ENCODE results near the gene FSHR. TPM values are rescaled to one million over a fixed set of nuclear protein-coding genes. Genes with fewer than 3 reads are reported as not detected.

The FSHR gene
- total RNA-seq, 1 experiment from 2014 or later = not detected

DNA sequence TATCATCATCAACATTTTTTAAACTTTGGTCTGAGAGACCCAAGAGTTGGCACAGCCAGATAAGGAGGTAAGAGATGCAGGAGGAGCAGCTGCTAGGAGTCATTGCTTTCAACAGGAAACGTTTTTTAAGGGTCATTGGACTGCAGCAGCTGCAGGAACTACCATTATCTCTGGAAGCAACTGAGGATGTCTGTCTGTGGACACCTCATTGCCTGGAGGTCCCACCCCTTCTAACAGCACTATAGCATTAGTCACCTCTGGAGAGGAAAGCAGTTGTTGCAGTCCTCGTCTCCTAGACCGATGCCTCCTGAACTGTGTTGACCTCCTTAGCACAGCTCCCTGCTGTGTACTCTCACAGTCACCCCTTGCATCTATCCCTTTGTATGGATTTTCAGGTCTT, 21.5 kb upstream of the FSHR start:
- intact Hi-C loops (cut with micrococcal nuclease) = no loop called here
- Mint-ChIP-seq H3K4me1 (ENCODE audit: insufficient read depth, unreplicated experiment) (no peaks in the 10 kb centered on the region), H3K4me3 (ENCODE audit: unreplicated experiment) (no peak overlapping the region), H3K9me3 (ENCODE audit: unreplicated experiment) (peaks cover 10% of the 10 kb centered on the region), H3K27me3 (ENCODE audit: insufficient read depth, unreplicated experiment) (no peaks in the 10 kb centered on the region), H3K36me3 (ENCODE audit: insufficient read depth, unreplicated experiment) (no peaks in the 10 kb centered on the region), H3K27ac (ENCODE audit: low read depth, unreplicated experiment) (no peak overlapping the region)
- no peak for TF ChIP-seq CTCF (IDR thresholded peaks at IDR 0.05; ENCODE audit: unreplicated experiment)
- DNase-seq (ENCODE audit: unreplicated experiment) = no peak
- ChIA-PET CTCF (interaction anchor here (0.6 kb wide), 1 partner anchor 232 kb away, joined by 3 read pairs; no protein-coding TSS in a partner anchor), POLR2A (no interaction called here)
- BruUV-seq (replicated peaks) = no TSS peak

DNA sequence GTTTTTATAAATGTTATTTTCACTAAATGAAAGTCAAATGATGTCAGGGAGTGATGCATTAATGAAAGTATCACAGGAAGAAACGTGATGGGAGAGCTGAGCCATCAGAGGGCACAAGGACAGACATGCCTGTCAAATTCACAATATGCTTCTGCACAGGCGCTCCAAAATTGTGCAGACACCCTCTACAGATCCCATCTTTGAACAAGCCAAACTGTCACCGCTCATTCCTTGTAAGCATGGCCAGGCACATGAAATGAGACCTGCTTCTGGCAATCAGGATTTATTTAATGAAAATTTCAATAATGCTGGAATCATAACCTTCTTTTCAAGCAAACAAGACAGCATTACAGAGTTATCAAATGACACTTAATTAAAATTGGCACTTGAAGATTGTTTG, 20.4 kb upstream of the FSHR start:
- DNase-seq (ENCODE audit: unreplicated experiment) = no peak
- no peaks in the 10 kb centered on the region for H3K27me3 Mint-ChIP-seq (ENCODE audit: insufficient read depth, unreplicated experiment)
- no peak overlapping the region for H3K4me3 Mint-ChIP-seq (ENCODE audit: unreplicated experiment)
- peaks cover 10% of the 10 kb centered on the region for H3K9me3 Mint-ChIP-seq (ENCODE audit: unreplicated experiment)
- ChIA-PET CTCF (interaction anchor here (1.0 kb wide), 1 partner anchor 14 kb away, joined by 8 read pairs; no protein-coding TSS in a partner anchor), POLR2A (no interaction called here)
- no peaks in the 10 kb centered on the region for H3K4me1 Mint-ChIP-seq (ENCODE audit: insufficient read depth, unreplicated experiment)
- H3K27ac Mint-ChIP-seq (ENCODE audit: low read depth, unreplicated experiment) = no peak overlapping the region
- intact Hi-C loops (cut with micrococcal nuclease) = no loop called here
- TF ChIP-seq CTCF (IDR thresholded peaks at IDR 0.05; ENCODE audit: unreplicated experiment) = no peak
- no peaks in the 10 kb centered on the region for H3K36me3 Mint-ChIP-seq (ENCODE audit: insufficient read depth, unreplicated experiment)
- BruUV-seq (replicated peaks) = no TSS peak

- no peak overlapping the region for H3K4me3 Mint-ChIP-seq (ENCODE audit: unreplicated experiment)
- no peak overlapping the region for H3K27ac Mint-ChIP-seq (ENCODE audit: low read depth, unreplicated experiment)
- H3K36me3 Mint-ChIP-seq (ENCODE audit: insufficient read depth, unreplicated experiment) = no peaks in the 10 kb centered on the region
- BruUV-seq (replicated peaks) = no TSS peak
- ChIA-PET POLR2A (interaction anchor here (0.6 kb wide), 1 partner anchor 36 kb away, joined by 3 read pairs; no protein-coding TSS in a partner anchor), CTCF (interaction anchor here (0.7 to 0.8 kb wide), 2 partner anchors 321 to 526 kb away, joined by 3 to 5 read pairs; no protein-coding TSS in a partner anchor)
- DNase-seq (ENCODE audit: unreplicated experiment) = no peak
- peaks cover 28% of the 10 kb centered on the region for H3K9me3 Mint-ChIP-seq (ENCODE audit: unreplicated experiment)
- TF ChIP-seq CTCF (IDR thresholded peaks at IDR 0.05; ENCODE audit: unreplicated experiment) = no peak
- H3K27me3 Mint-ChIP-seq (ENCODE audit: insufficient read depth, unreplicated experiment) = no peaks in the 10 kb centered on the region
- H3K4me1 Mint-ChIP-seq (ENCODE audit: insufficient read depth, unreplicated experiment) = no peaks in the 10 kb centered on the region
- intact Hi-C loops (cut with micrococcal nuclease) = no loop called here
These were observed 12.8 kb upstream of the FSHR start for GRCh38 chr2:49167131-49167530.

DNA sequence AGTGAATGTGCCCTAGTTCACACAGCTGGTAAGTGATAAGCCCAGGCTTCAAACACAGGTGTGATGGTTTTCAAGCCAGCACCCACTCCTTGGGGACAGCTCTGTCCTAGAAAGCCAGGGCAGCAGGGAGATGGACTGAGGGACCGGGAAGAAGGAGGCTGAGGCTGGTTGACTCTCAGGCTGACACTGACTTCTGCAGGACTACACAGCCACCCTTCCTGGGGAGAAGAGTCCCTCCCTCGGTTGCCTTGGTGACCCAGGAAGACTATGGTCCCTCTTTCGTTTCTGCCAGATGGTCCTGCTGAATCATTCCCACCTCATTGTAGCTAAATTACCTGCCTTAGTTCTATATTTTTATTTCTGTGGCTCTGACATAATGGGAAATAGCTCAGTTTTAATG, 11.3 kb upstream of the FSHR start:
- DNase-seq (ENCODE audit: unreplicated experiment) = no peak
- Mint-ChIP-seq H3K36me3 (ENCODE audit: insufficient read depth, unreplicated experiment) (no peaks in the 10 kb centered on the region), H3K27ac (ENCODE audit: low read depth, unreplicated experiment) (no peak overlapping the region), H3K9me3 (ENCODE audit: unreplicated experiment) (peaks cover 18% of the 10 kb centered on the region), H3K4me1 (ENCODE audit: insufficient read depth, unreplicated experiment) (no peaks in the 10 kb centered on the region), H3K4me3 (ENCODE audit: unreplicated experiment) (no peak overlapping the region), H3K27me3 (ENCODE audit: insufficient read depth, unreplicated experiment) (no peaks in the 10 kb centered on the region)
- POLR2A ChIA-PET = no interaction called here
- TF ChIP-seq CTCF (IDR thresholded peaks at IDR 0.05; ENCODE audit: unreplicated experiment) = no peak
- intact Hi-C loops (cut with micrococcal nuclease) = no loop called here
- CTCF ChIA-PET = interaction anchor here (0.5 to 0.6 kb wide), 2 partner anchors 13 to 467 kb away, joined by 3 to 4 read pairs; no protein-coding TSS in a partner anchor
- BruUV-seq (replicated peaks) = no TSS peak

All from MCF 10A (cell line).